Subcutaneous adipose tissue (tissue), 4 donors: Measurements from ENCODE around the gene MGMT. TPM values are rescaled to one million over a fixed set of nuclear protein-coding genes. Genes with fewer than 3 reads are reported as not detected.

ENCODE experiments used
- CTCF ChIP-seq: fragments of 450-650 bp; IDR thresholded peaks from one replicate; pipeline ENCODE4 v1.5.1; 2016; ENCODE audit warnings: low read depth, mild to moderate bottlenecking, control low read depth, antibody characterized with exemption, moderate library complexity
- total RNA-seq, 4 donors: library from RNA; depleted of rRNA; stranded (reverse); fragments of >200 nt; gene quantifications; one replicate each; pipeline ENCODE4 v1.1.0, GENCODE V29; 2016

MGMT gene
- total RNA-seq, 4 donors from 2014 or later = 27.5 to 74.8 (median 42.2) TPM

- TF ChIP-seq CTCF = no peak
These were observed 79.1 kb downstream of the MGMT start for GRCh38 chr10:129546106-129546505.

GRCh38 chr10:129547608-129548007 is 80.6 kb downstream of the MGMT start:
- TF ChIP-seq CTCF = no peak

- TF ChIP-seq CTCF = no peak
These were observed 81.6 kb downstream of the MGMT start for GRCh38 chr10:129548600-129548999.

GRCh38 chr10:129550076-129550475 is 83.0 kb downstream of the MGMT start:
- no peak for TF ChIP-seq CTCF

GRCh38 chr10:129550658-129551057 is 83.6 kb downstream of the MGMT start:
- no peak for TF ChIP-seq CTCF

GRCh38 chr10:129552119-129552518 is 85.1 kb downstream of the MGMT start:
- no peak for TF ChIP-seq CTCF

- no peak for TF ChIP-seq CTCF
These were observed 86.9 kb downstream of the MGMT start for GRCh38 chr10:129553928-129554327.
